ENCODE results near the gene SPO11.

- TF ChIP-seq TOPORS (CRISPR knock-in tag; IDR thresholded peaks at IDR 0.05): no peak
- TF ChIP-seq RAD21 (CRISPR knock-in tag; IDR thresholded peaks at IDR 0.05): no peak
- no peak for TF ChIP-seq MAFK (conservative IDR thresholded peaks at IDR 0.05 in 1 of 2, IDR thresholded peaks at IDR 0.05 in 1 of 2; ENCODE audit: low read length in 2 of 2)
- TF ChIP-seq CTCF (CRISPR knock-in tag; IDR thresholded peaks at IDR 0.05): no peak
- no peak for TF ChIP-seq POLR2A (IDR thresholded peaks at IDR 0.05; ENCODE audit: insufficient read depth in 1 of 2, low read depth in 2 of 2, low read length in 2 of 2)
- TF ChIP-seq ZSCAN30 (CRISPR knock-in tag; IDR thresholded peaks at IDR 0.05): no peak
These were observed 45.7 kb upstream of the SPO11 start for GRCh38 chr20:57283860-57284259.
